Ammon's horn (tissue), 1 donor: Measurements from ENCODE around the gene HDAC9.
A peak's percentile ranks its signal among the peaks of the same experiment; 100 is the strongest.

ENCODE experiments used
- DNase-seq: peaks from one replicate; pipeline ENCODE4 v3.0.0-alpha.2; 2016; ENCODE audit warnings: low spot score

HDAC9 gene

DNA sequence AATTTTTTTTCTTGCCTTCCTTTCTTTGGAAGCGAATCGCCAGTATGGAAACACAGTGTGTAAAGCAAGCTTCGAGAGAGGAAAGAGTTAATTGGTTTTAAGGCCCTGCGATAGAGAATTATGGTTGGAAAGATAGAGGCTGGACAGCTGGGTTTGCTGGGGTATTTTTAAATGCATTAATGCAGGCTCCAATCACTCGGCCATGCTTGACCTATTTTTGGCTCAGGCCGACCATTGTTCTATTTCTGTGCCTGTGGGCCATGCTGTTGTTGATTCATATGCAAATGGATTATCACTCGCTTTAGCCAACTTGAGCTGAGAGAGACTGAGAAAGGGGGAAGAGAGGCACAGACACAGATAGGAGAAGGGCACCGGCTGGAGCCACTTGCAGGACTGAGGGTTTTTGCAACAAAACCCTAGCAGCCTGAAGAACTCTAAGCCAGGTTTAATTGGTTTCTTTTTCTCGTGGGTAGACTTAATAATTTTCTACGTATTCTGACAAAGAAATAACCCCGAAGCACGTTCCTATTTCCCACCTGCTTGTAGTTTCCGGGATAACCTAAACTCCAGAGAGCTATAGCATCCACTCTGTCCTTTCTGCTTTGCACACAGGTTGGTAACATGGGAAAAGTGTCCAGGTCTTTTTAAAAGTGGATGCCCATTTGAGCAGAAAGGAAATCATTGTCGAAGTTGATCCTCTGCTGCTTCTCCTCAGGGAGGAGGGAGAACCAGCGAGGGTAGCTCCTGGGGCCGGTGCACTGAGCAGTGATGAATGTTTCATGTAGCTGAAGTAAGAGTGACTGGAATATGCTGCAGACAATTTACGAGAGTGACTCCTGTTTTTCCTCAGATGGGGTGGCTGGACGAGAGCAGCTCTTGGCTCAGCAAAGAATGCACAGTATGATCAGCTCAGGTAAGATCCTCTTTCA is at the start of gene HDAC9:
TSS of gene HDAC9 (plus strand) at position 338 of the 929 bp plus-strand sequence. CDS start at position 892, 554 bp downstream.
- DNase-seq: peak; percentile 88

DNA sequence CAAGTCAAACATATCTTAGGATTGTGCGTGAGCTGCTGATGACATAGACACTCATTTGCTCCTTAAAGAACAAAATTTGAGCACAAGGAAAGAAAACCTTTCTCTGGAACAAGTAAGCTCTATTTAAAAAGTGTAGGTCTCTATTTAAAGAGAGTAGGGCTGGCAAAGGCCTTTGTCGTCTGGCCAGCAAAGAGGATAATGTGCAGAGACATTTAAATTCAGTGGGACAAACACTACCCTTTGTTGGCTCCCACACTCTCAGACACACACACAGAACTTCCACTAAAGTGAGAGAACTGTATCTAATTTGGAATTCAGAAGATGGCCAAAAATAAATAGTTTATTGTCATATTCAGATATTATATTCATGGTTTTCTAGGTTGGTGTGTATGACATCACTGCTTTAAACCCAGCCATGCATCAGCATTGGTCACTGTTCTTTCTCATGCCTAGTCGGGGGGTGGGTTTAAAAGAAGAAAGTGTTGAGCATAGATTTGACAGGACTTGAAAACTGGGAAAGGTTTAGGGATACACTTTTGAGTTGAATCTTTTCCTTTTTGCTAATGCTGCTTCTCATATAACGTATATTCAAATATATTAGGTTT is 49.5 kb upstream of the HDAC9 start:
- DNase-seq: no peak

DNA sequence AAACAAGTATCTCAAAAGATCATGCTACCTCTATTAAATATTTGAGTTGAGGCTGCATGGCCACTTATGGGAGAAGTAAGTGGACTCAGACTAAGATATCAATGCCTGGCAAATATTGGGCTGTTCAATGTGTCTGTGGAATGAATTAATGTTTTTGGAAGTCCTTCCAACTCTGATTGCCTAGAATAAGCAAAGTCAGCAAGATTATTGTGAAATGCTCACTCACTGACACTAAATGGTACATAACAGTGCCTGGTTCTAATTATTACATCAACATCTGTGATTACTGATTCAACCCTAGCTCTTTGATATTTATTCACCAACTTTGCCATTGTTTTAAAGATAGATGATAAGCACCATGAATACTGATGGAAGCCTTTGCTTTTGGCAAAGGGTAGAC is 45.5 kb upstream of the HDAC9 start:
- no peak for DNase-seq

DNA sequence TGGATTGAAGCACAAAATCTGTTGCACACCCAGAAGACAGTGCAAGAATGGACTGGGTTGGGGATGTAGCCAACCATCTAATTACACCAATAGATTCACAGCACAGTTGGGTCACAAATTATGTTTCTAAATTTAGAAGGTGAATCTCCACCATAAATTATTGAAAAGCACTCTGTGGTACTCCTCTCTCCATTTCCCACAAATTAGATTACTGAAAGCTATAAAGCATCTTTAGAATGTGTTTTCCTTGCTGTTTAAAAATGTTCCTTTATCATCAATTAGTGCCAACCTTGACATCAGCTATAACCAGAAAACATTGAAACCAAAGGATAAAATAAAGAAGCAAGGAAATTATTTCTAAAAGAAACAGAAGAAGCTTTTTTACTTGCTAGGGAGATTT is 39.9 kb upstream of the HDAC9 start:
- no peak for DNase-seq

DNA sequence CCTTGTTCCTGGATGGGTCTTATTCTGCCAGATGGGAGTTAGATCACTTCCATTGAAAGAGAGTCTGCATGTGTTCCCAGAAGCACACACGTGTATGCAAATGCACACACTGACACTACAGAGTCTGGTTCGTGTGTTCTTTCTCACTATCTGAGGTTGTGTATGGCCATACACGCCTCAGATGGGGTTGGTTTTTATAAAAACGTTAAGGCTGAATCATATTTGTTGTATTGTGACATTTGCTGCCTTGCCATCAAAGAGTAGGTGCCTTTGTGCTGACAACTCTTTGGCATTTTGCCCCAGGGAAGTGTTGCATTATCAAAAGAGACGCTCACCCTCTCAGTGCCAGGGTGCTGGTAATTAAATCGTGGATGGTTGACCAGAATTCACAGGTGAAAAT is 37.7 kb upstream of the HDAC9 start:
- DNase-seq: no peak

DNA sequence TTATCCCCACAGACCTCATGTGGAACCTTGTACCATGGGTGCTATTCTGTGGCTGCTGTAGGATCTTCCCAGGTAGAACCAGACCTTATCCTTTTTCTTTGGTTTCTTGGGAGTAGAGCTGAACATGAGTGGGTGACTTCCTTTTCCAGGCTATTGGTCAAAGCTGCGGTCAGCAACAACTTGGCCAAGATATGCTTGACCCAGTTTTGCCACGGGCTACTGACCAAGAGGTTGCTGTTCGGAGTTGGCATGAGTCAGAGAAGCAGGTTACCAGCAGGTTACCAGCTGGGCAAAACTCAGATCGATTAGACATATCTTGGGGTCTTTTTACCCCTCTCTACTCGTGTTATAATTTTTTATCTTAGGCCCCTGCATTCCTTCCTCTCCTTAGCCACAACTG is 36.7 kb upstream of the HDAC9 start:
- DNase-seq: no peak

DNA sequence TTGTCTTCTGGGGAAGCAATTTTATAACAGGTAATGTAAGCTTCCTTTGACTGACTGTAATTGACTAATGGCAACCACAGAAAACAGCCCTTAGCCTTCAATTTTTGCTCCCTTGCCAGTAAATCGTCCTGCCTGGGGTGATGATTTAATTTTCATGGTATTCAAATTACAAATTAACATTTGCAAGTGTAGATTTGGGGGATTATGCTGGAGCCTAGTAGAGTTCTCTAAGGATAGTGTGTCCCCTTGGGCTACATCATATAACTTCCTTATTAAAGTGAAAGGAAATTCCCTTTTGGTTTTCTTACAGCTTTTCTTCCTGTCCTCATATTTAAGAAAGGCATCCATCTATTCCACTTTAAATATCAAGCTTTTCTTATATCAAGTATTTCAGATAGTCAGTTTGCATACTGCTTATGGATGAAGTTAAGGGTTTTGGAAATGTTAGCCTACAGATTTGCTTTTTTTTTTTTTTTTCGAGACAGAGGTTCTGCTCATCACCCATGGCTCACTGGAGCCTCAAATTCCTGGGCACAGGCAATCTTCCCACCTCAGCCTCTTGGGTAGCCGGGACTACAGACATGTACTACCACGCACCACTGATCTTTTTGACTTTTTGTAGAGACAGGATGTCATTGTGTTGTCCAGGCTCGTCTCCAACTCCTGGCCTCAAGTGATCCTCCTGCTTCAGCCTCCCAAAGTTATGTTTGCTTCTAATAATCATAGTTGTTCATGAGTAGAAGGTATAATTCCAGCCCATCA is 35.9 kb upstream of the HDAC9 start:
- DNase-seq: no peak

DNA sequence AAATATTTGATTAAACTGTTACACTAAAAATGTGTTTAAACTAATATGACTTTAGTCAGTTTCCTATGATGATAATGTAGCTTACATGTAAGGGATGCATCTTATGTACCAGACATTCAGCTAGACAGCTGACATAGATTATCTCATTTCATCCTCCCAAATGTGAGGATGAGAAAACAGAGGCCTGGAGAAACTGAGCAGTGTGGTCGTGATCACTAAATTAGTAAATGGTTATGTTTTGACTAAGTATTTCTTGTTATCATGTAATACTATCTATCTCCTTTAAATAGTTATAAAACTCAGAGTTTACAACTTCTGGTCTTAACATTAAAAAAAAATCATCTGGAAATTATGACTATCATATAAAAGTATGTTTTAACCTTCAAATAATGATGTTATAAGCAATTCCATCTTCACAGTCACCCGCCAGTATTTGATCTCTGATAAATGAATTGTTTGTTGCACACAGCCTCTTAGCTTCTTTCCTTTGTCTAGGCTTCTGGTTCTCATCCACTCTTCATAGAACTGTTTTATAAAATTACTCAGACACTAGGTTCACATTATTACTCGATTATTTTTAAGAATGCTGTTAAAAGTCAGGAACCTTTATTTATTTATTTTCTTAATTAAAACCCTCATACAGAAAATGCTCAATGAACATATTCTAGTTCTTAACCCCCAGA is 33.6 kb upstream of the HDAC9 start:
- DNase-seq: no peak

DNA sequence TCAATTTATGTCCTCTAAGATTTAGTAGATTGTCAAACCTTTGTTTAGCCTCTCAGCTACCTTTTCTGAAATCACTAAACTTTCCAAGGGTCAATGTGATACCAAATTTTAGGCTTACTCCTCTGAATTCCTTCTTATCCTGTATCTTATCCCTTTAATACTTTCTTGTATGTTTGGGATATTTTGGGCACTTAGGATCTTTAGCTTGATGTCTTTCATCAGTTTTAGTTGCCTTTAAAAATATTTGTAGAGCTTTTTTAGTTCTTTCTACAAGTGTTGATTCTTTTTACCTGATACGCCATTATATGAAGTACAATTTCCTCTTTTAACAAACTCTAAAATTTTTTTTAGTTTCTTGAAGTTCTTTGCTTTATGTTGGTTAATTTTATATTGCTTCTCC is 30.7 kb upstream of the HDAC9 start:
- no peak for DNase-seq

DNA sequence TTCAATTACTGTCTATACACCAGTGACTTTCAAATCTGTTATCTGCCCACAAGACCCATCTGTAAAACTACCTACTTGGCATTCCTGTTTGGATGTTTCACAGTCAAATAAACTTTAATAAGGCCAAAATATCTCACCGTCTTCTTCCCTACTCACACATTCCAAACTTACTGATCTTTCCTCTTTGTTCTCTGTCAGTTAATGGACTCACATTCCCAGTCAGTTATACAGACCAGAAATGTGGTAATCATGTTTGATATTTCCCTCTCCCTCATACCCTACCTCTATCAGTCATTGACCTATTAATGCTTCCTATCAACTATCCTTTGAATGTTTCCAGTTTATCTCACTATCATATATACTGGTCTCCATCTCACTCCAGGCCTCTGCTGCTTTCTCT is 28.5 kb upstream of the HDAC9 start:
- no peak for DNase-seq

DNA sequence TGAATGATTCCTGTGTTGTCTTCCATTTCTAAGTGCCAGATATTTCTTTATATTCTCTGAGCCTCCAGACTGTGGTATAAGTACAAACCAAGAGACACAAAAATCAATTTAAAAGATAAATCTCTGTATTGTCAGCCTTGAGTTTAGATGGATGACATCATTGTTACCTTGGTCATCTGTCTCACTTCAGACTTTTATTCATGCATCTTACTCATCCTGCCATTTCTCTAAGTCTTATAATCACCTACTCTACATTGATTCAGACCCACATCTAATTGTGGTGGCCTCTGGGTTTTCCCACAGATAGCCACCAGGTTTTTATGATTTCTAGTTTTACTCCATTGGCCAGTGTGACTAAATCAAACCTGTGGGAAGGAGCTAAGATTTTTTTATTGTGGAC is 26.8 kb upstream of the HDAC9 start:
- no peak for DNase-seq

DNA sequence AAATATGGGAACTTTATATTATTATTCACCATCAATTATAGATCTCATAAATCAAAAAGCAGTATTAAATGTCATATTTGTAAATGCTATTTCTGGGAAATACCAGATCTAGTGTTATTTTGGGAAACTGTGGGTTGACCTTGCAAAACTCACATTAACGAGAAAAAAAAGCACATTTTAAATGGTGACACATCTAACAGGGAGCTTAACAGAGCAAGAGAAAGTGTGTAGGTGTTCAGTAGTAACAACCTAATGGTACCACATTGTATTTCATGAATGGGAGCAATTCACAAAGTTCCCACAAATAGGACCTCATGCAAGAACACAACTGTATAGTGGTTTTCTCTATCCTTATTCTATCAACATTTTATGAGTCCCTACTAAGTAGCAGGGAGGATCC is 26.2 kb upstream of the HDAC9 start:
- no peak for DNase-seq

DNA sequence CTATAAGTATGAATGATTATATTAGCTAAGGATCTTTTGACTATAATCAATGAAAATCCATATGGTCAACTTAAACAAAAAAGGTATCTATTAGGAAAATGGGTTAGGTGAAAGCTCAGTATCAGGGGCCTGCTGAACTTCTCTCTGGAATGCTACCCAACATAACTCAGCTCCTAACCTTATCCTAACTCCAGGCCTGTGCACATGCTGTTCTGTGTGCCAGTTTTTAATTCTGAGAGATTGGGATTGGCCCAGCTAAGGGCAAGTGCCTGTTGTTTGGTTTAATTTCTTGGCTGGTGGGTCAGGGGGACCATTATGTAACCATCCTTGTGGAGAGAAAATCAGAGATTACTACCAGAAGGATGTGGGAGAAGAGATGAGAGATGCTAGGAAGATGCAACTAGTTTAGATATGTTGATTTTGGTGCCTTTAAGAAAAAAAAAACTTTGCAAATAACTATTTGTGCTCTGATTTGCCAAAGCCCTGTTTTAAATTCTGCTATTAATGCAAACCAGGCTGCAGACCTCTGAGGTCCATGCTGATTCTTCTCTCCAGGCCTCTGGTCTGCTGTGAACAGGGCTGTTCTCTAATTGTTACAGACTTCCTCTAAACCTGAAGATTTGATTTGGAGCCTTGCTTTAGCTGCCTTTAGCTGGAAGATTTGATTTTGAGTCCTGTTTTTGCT is 23.9 kb upstream of the HDAC9 start:
- no peak for DNase-seq

DNA sequence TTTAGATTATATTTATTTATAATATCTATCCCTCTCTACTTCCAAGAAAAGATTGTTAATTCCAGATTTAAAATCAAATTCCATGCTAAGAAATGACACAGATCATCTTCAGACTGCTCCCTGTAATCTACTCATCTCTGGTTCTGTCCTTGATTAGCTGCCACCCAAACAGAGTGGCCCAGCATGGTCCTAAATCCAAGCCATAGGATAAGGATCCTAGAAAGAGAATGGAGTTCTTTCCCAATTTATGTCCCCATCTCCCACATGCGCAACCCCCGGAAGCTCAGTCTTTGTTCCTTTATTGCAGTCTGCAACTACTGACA is 23.4 kb upstream of the HDAC9 start:
- no peak for DNase-seq

DNA sequence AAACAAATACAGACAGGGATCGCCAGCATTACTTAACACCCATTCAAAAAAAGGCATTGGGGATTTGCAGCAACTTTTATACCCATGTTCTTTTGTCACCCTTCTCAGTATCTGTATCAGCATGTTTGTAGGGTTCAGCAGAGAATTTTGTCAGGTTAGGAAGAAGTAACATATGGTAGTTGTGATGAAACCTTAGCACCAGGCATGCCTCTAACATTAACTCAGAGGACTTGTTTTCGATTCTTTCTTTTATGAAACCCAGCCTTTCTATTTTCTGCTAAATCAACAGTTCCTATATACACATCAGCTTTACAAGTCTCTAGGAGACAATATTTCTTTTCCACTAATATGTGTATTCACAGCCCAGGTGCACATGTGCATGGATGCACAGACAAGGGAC is 22.4 kb upstream of the HDAC9 start:
- DNase-seq: no peak

DNA sequence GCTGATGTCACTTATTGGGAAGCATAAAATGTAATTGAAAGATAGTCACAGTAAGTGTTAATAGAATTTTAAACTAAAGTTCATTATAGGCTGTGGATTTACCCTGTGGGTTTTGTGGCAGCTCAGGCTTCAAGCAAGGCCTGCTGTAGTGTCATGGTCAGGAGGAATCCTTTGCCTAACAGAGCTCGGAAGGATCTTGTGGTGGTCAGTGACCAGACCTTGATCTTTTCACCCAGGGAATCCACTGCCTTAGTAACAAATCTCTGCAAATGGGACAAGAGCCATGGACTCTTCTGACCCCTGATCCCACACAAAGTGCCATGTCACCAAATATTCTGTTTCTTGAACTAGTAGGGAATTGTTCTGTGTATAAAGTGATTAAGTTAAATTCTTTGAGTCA is 20.6 kb upstream of the HDAC9 start:
- DNase-seq: peak; percentile 7

DNA sequence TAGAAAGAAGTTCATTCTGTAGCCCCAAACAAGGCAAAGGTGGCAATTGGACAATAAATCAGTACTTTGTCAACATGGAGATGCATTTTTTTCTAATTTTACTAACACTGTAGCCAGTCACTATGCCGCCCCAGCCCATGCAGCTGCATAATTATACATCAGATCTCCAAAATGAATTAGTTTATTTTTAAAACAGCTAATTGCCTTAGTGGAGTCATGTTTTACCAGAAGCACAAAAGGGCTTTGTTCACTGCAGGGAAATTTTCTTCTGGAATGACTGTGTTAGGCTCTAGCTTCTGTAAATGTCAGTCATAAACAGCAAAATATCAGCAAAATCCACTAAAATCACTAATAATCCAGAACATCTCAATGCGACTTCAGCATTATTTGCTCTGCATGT is 20.1 kb upstream of the HDAC9 start:
- DNase-seq: peak; percentile 40

DNA sequence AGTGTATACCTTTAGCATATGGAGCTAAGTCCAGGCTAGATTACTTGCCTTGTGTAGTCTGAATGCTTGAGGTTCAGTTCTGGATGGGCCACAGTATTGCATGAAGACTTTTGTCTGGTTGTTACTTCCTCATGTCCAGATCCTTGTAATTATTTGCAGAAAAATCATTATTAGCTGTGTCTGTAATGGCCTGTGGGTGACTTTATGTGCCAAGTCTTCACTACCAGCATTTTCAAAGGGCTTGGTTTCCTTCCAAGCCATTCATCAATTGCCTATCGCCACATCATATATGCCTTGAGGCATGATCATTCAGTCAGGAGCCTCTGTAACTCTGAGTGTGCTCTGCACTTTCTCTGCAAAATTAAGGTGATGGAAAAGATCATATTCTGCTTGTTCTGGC is 13.8 kb upstream of the HDAC9 start:
- DNase-seq: no peak

DNA sequence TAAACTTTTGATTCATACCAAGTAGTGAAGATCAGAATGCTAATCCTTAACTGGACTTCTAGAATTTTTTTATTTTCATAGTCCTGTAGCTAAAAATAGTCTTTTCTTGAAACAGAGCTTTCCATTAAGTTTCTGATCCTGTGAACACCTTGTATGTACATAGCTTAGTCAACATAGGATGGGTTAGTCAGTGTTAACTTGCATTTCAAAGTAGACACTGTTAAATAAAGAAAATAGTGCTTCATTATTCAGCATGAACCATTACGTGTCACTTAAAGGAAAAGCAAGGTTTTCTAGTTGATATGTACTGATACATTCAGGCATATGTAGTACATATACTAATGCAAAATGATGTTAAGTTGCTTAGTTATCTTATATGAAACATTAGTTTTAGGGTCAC is 7.5 kb upstream of the HDAC9 start:
- DNase-seq: no peak

DNA sequence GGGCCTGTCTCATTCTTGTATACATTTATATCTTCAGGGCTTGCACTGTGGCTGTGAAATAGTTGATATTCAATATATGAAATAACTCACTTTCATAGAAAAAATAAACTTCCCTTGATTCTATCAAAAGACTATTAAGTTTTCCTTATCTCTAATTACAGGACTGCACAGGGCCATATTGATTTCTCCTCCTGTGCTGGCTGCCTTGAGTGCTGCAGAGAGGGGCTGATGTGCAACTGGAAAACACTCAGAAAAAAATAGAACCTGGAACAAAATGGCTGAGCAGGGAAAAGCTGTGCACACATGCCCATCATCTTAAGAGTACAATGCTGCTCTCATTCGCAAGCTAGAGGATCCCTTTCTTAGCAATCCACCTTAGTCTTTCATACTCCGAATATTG is 5.9 kb upstream of the HDAC9 start:
- no peak for DNase-seq

DNA sequence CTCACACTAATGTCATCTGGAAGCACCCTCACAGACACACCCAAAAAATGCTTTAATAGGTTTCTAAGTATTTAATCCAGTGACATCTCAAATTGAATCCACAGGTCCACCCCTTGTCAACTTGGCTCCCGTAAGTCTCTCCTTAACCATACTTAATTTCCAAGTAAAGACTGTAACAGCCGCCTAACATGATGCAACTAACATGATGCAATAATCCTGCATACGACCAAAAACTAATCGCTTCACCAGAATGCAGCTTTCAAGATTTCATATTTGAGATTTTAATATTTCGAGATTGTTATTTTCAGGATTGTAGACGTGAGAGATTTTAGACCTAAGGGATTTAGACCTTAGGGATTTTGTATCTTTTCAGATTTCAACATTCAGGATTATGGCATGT is 3.7 kb upstream of the HDAC9 start:
- DNase-seq: no peak

DNA sequence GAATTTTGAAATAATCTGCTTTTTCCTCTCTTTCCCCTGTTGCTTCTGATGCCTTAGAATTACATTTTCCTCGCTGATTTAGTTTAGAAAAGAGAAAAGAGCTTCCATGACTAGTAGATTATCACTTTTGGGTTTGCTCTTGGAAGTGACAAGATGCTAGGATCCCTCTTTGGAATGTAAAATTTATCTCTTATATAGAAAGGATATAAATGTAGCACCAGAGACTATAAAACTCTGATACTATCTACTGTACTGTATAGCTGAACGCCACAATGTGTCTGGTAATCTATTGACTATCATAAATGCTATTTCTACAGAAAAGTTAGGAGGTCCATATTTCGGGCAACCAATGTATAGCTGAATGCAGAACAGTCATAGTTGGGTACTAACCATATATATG is 1.1 kb upstream of the HDAC9 start:
- DNase-seq: no peak
